SK-N-SH (cell line): ENCODE measurements around the gene CD34. TPM values are rescaled to one million over a fixed set of nuclear protein-coding genes. Genes with fewer than 3 reads are reported as not detected.
A peak's percentile ranks its signal among the peaks of the same experiment; 100 is the strongest.

Experiments
- CTCF ChIA-PET: fragments of 300-600, 350-600 bp; formaldehyde crosslinking; extraction: SDS; loops from one replicate; lab custom pipeline; 2021; lab: Yijun Ruan, JAX
- POLR2A ChIA-PET: fragments of 350-600 bp; sonication (Branson Sonifier 250); formaldehyde crosslinking; extraction: SDS; loops from one replicate; lab custom pipeline; 2020; ENCODE audit warnings: antibody characterized with exemption, inconsistent platforms; lab: Yijun Ruan, JAX
- DNase-seq: peaks from one replicate; pipeline ENCODE4 v3.0.0; 2012
- H2AFZ ChIP-seq: fragments of 200-600 bp; sonication (generic); 2 replicates; pipeline ENCODE4 v1.8.1; 2016; ENCODE audit warnings: antibody characterized with exemption, mild to moderate bottlenecking, low read depth
- H3F3A ChIP-seq: fragments of 200-600 bp; sonication (generic); replicated peaks from 2 replicates; pipeline ENCODE3; 2016; ENCODE audit warnings: antibody characterized with exemption, mild to moderate bottlenecking; ENCODE audit not compliant: insufficient read depth
- H3K27ac ChIP-seq, 2 experiments: fragments of 200-500 bp in 1 of 2; fragments of 200-600 bp in 1 of 2; sonication (Bioruptor generic) in 1 of 2; sonication (generic), shearing (Covaris generic) in 1 of 2; 2 replicates each; pipeline versions ENCODE4 v1.5.1 to v1.6.1; 2014 to 2016; ENCODE audit warnings: low read depth in 2 of 2, inconsistent platforms in 1 of 2, low read length in 1 of 2, mild to moderate bottlenecking in 1 of 2, mixed read lengths in 1 of 2
- H3K27me3 ChIP-seq: fragments of 200-600 bp; sonication (generic), shearing (Covaris generic); 2 replicates; pipeline ENCODE4 v1.6.1; 2016; ENCODE audit warnings: mixed run types; ENCODE audit not compliant: insufficient read depth
- H3K36me3 ChIP-seq, 2 experiments: fragments of 200-500 bp in 1 of 2; fragments of 200-600 bp in 1 of 2; sonication (Bioruptor generic) in 1 of 2; sonication (generic) in 1 of 2; replicated peaks in 1 of 2; 2 replicates each; pipeline versions ENCODE3 to v1.5.1; 2014 to 2016; ENCODE audit warnings: low read length in 1 of 2, mild to moderate bottlenecking in 1 of 2; ENCODE audit not compliant: insufficient read depth in 2 of 2, control insufficient read depth in 1 of 2
- H3K4me1 ChIP-seq, 2 experiments: fragments of 200-500 bp in 1 of 2; fragments of 200-600 bp in 1 of 2; sonication (Bioruptor generic) in 1 of 2; sonication (generic), shearing (Covaris generic) in 1 of 2; 2 replicates each; pipeline versions ENCODE4 v1.5.1 to v1.6.1; 2014 to 2016; ENCODE audit warnings: low read depth in 1 of 2, low read length in 1 of 2, mixed run types in 1 of 2; ENCODE audit not compliant: insufficient read depth in 2 of 2, control insufficient read depth in 1 of 2
- H3K4me2 ChIP-seq: fragments of 200-600 bp; sonication (generic), shearing (Covaris generic); 2 replicates; pipeline ENCODE4 v1.6.1; 2017; ENCODE audit warnings: mixed run types
- H3K4me3 ChIP-seq, 2 experiments: fragments of 200-500 bp in 1 of 2; fragments of 200-600 bp in 1 of 2; sonication (Bioruptor generic) in 1 of 2; sonication (generic), shearing (Covaris generic) in 1 of 2; 2 replicates each; pipeline versions ENCODE4 v1.5.1 to v1.8.1; 2014 to 2016; ENCODE audit warnings: low read depth in 2 of 2, inconsistent platforms in 1 of 2, low read length in 1 of 2, mild to moderate bottlenecking in 1 of 2, mixed read lengths in 1 of 2, moderate library complexity in 1 of 2
- H3K79me2 ChIP-seq: fragments of 200-600 bp; sonication (generic); 2 replicates; pipeline ENCODE4 v1.8.1; 2017; ENCODE audit warnings: mild to moderate bottlenecking; ENCODE audit not compliant: insufficient read depth
- H3K9ac ChIP-seq: fragments of 200-600 bp; sonication (generic); 2 replicates; pipeline ENCODE4 v1.6.1; 2017; ENCODE audit warnings: mixed run types
- H3K9me2 ChIP-seq: fragments of 200-600 bp; sonication (generic); 2 replicates; pipeline ENCODE4 v1.6.1; 2017; ENCODE audit warnings: mixed run types
- H3K9me3 ChIP-seq: fragments of 200-600 bp; sonication (generic); 2 replicates; pipeline ENCODE4 v1.6.1; 2017; ENCODE audit warnings: mixed run types, mild to moderate bottlenecking, moderate library complexity
- H4K20me1 ChIP-seq: fragments of 200-600 bp; sonication (generic); 2 replicates; pipeline ENCODE4 v1.6.1; 2017; ENCODE audit warnings: mild to moderate bottlenecking, mixed run types; ENCODE audit not compliant: insufficient read depth
- CHD2 ChIP-seq: fragments of 150-350 bp; IDR thresholded peaks from 2 replicates; pipeline ENCODE4 v1.6.1; 2018; ENCODE audit warnings: low read length; ENCODE audit not compliant: partially characterized antibody
- EP300 ChIP-seq, 2 experiments: IDR thresholded peaks; 2 replicates each; pipeline versions ENCODE4 v1.4.0 to v1.6.1; 2012; ENCODE audit warnings: borderline replicate concordance in 1 of 2, low read depth in 1 of 2, low read length in 1 of 2
- FOXM1 ChIP-seq: IDR thresholded peaks from 2 replicates; pipeline ENCODE4 v1.4.0; 2012; ENCODE audit warnings: low read depth, mild to moderate bottlenecking
- GABPA ChIP-seq: IDR thresholded peaks from 2 replicates; pipeline ENCODE4 v1.4.0; 2012; ENCODE audit warnings: low read depth, mild to moderate bottlenecking
- JUND ChIP-seq: IDR thresholded peaks from 2 replicates; pipeline ENCODE4 v1.4.0; 2012
- MEF2A ChIP-seq: IDR thresholded peaks from 2 replicates; pipeline ENCODE4 v1.4.0; 2012; ENCODE audit warnings: low read depth, borderline replicate concordance
- NFIC ChIP-seq: IDR thresholded peaks from 2 replicates; pipeline ENCODE4 v1.4.0; 2012; ENCODE audit warnings: borderline replicate concordance
- NRF1 ChIP-seq: IDR thresholded peaks from 2 replicates; pipeline ENCODE4 v1.6.1; 2012; ENCODE audit warnings: low read depth, mild to moderate bottlenecking, low read length
- RAD21 ChIP-seq: IDR thresholded peaks from 2 replicates; pipeline ENCODE4 v1.6.1; 2012; ENCODE audit warnings: mild to moderate bottlenecking, low read length
- RCOR1 ChIP-seq: fragments of 150-350 bp; IDR thresholded peaks from 2 replicates; pipeline ENCODE4 v1.6.1; 2017; ENCODE audit warnings: antibody characterized with exemption, low read length
- RFX5 ChIP-seq: IDR thresholded peaks from 2 replicates; pipeline ENCODE4 v1.6.1; 2012; ENCODE audit warnings: mild to moderate bottlenecking, improper control_type of control experiment, low read length
- RXRA ChIP-seq: IDR thresholded peaks from 2 replicates; pipeline ENCODE4 v1.4.0; 2012; ENCODE audit warnings: low read depth, mild to moderate bottlenecking, borderline replicate concordance
- SIN3A ChIP-seq: IDR thresholded peaks from 2 replicates; pipeline ENCODE4 v1.6.1; 2012; ENCODE audit warnings: low read depth, mild to moderate bottlenecking, low read length, moderate library complexity, borderline replicate concordance
- TEAD4 ChIP-seq: IDR thresholded peaks from 2 replicates; pipeline ENCODE4 v1.4.0; 2012; ENCODE audit warnings: mild to moderate bottlenecking, borderline replicate concordance; ENCODE audit not compliant: insufficient read depth
- WGBS: methylation state at CpG from one replicate; pipeline ENCODE4 v1.1.6; 2017; ENCODE audit warnings: low lambda C conversion rate; 5-methylcytosine and 5-hydroxymethylcytosine counted together
- polyA plus RNA-seq, 3 experiments: library from polyadenylated mRNA; depleted of rRNA; stranded (reverse); fragments of >200 nt; gene quantifications; 2 replicates each; pipeline ENCODE4 v1.2.3, GENCODE V29; 2012
- TF ChIP-seq, protein P1 (sequence below): IDR thresholded peaks from 2 replicates; pipeline ENCODE4 v1.4.0; 2012; ENCODE audit warnings: low read depth
- TF ChIP-seq, protein P2 (sequence below): IDR thresholded peaks from 2 replicates; pipeline ENCODE4 v1.4.0; 2012; ENCODE audit warnings: low read depth, borderline replicate concordance
- TF ChIP-seq, protein P3 (sequence below): fragments of 150-350 bp; IDR thresholded peaks from 2 replicates; pipeline ENCODE4 v1.6.1; 2016; ENCODE audit warnings: mild to moderate bottlenecking, low read depth, low read length

The CD34 gene
- polyA plus RNA-seq, 1 of the 3 experiments (the other 2 are of a cell fraction) = 0.59 TPM

DNA sequence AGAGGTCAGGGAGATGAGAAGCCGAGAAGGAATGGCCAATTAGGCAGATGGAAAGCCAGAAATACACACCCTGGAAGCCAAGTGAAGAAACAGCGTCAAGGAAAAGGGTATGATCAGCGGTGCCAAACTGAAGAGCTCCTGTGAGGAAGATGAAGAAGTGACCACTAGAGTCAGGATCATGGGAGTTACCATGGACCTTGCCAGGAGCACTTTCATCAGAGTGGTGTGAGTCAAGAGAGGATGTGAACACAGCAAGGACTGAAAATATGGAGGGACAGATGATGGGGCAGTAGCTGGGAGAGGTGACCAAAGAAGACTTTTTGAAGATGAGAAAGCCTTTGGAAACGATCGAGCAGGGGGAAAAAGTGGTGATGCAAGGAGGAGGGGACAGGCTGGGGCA, 50.4 kb downstream of the CD34 start:
- Histone ChIP-seq H3K4me2 (no peak overlapping the region), H3K9ac (no peak overlapping the region), H3K79me2 (peaks cover 18% of the 10 kb centered on the region), H3K27ac (no peak overlapping the region), H3K9me2 (no peaks in the 10 kb centered on the region), H3K4me1 (peaks cover 0 to 2% of the 10 kb centered on the region in 2 experiments; a peak in 2 of 4 replicates), H3K27me3 (no peaks in the 10 kb centered on the region), H3K4me3 (no peak overlapping the region), H3K36me3 (peaks cover 0 to 29% of the 10 kb centered on the region in 2 experiments), H3K9me3 (no peaks in the 10 kb centered on the region), H2AFZ (no peak overlapping the region), H3F3A (no peaks in the 10 kb centered on the region), H4K20me1 (no peaks in the 10 kb centered on the region)
- DNase-seq = no peak
- 95% methylated on average over 5 of the region's 5 CpGs for WGBS
- ChIA-PET CTCF (interaction anchor here (1.2 to 1.9 kb wide), 2 partner anchors 9 to 31 kb away, joined by 3 to 9 read pairs; no protein-coding TSS in a partner anchor), POLR2A (no interaction called here)
- no peak for TF ChIP-seq MEF2A
- TF ChIP-seq CHD2 = no peak
- TF ChIP-seq NRF1 = no peak
- TF ChIP-seq EP300 (IDR thresholded peaks at IDR 0.05; ENCODE audit: borderline replicate concordance in 1 of 2, low read depth in 1 of 2, low read length in 1 of 2) = no peak
- no peak for TF ChIP-seq RCOR1
- TF ChIP-seq, protein P1, sequence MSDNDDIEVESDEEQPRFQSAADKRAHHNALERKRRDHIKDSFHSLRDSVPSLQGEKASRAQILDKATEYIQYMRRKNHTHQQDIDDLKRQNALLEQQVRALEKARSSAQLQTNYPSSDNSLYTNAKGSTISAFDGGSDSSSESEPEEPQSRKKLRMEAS = no peak
- no peak for TF ChIP-seq RFX5
- no peak for TF ChIP-seq GABPA
- no peak for TF ChIP-seq NFIC
- TF ChIP-seq, protein P2, sequence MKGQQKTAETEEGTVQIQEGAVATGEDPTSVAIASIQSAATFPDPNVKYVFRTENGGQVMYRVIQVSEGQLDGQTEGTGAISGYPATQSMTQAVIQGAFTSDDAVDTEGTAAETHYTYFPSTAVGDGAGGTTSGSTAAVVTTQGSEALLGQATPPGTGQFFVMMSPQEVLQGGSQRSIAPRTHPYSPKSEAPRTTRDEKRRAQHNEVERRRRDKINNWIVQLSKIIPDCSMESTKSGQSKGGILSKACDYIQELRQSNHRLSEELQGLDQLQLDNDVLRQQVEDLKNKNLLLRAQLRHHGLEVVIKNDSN = no peak
- TF ChIP-seq RAD21 = no peak
- no peak for TF ChIP-seq TEAD4
- TF ChIP-seq RXRA = no peak
- no peak for TF ChIP-seq JUND
- TF ChIP-seq SIN3A = no peak

DNA sequence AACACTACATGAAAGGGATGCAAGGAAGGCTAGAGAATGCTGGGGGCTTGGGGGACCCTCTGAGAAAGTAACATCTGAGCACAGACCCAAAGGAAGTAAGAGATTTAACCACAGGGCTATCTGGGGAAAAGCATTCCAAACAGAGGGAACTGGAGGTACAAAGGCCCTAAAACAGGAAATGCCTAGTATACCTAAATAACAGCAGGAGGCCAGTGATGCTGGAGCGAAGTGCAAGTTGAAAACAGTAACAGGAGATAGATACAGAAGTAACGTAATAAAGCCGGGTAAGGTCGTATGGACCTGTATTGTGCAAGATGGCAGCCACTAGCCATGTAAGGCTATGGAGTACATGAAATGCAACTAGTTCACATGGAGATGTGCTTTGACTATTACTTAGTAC, 52.1 kb downstream of the CD34 start:
- no peak overlapping the region for H3K9ac ChIP-seq
- H3K9me3 ChIP-seq = no peaks in the 10 kb centered on the region
- no peaks in the 10 kb centered on the region for H3K9me2 ChIP-seq
- H3K36me3 ChIP-seq = peaks cover 0 to 17% of the 10 kb centered on the region in 2 experiments
- ChIA-PET POLR2A (no interaction called here), CTCF (interaction anchor here (1.0 kb wide), 1 partner anchor 26 kb away, joined by 3 read pairs; no protein-coding TSS in a partner anchor)
- no peaks in the 10 kb centered on the region for H4K20me1 ChIP-seq
- no peak overlapping the region for H3K4me3 ChIP-seq
- H2AFZ ChIP-seq = no peak overlapping the region
- peaks cover 20% of the 10 kb centered on the region for H3K79me2 ChIP-seq
- WGBS = 78% methylated on average over 4 of the region's 4 CpGs
- TF ChIP-seq, protein P3, sequence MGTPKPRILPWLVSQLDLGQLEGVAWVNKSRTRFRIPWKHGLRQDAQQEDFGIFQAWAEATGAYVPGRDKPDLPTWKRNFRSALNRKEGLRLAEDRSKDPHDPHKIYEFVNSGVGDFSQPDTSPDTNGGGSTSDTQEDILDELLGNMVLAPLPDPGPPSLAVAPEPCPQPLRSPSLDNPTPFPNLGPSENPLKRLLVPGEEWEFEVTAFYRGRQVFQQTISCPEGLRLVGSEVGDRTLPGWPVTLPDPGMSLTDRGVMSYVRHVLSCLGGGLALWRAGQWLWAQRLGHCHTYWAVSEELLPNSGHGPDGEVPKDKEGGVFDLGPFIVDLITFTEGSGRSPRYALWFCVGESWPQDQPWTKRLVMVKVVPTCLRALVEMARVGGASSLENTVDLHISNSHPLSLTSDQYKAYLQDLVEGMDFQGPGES = no peak
- TF ChIP-seq JUND (no peak), NFIC (no peak), FOXM1 (no peak), NRF1 (no peak), EP300 (IDR thresholded peaks at IDR 0.05; ENCODE audit: borderline replicate concordance in 1 of 2, low read depth in 1 of 2, low read length in 1 of 2) (no peak)
- TF ChIP-seq, protein P2 = no peak
- no peaks in the 10 kb centered on the region for H3F3A ChIP-seq
- H3K4me2 ChIP-seq = no peak overlapping the region
- peak overlapping the region in 1 of 2 experiments; percentile 17; a peak in 1 of 4 replicates for H3K27ac ChIP-seq
- peaks cover 0 to 2% of the 10 kb centered on the region in 2 experiments; a peak in 2 of 4 replicates for H3K4me1 ChIP-seq
- no peaks in the 10 kb centered on the region for H3K27me3 ChIP-seq
- no peak for DNase-seq
